HepG2 (cell line): ENCODE measurements around the gene RTEL1. TPM values are rescaled to one million over a fixed set of nuclear protein-coding genes. Genes with fewer than 3 reads are reported as not detected.
A peak's percentile ranks its signal among the peaks of the same experiment; 100 is the strongest.

Experiments used
- AGO2 ChIP-seq: fragments of 200-400 bp; formaldehyde crosslinking; optimal IDR thresholded peaks from 2 replicates; pipeline ENCODE3; 2017; ENCODE audit warnings: mild to moderate bottlenecking, low read depth, low read length, moderate library complexity
- ATF7 ChIP-seq, 2 experiments: fragments of 450-650 bp in 1 of 2; sonication (generic) in 1 of 2; formaldehyde crosslinking in 1 of 2; IDR thresholded peaks; 2 replicates each; pipeline versions ENCODE4 v1.4.0 to v1.6.1; 2016 to 2020; ENCODE audit warnings: antibody characterized with exemption in 1 of 2, mild to moderate bottlenecking in 1 of 2, missing genetic modification reagents in 1 of 2
- CBFB ChIP-seq: sonication (generic); formaldehyde crosslinking; IDR thresholded peaks from 2 replicates; pipeline ENCODE4 v1.4.0; 2020; ENCODE audit warnings: missing genetic modification reagents
- HDAC1 ChIP-seq: sonication (generic); formaldehyde crosslinking; IDR thresholded peaks from 2 replicates; pipeline ENCODE4 v1.5.1; 2020; ENCODE audit warnings: mild to moderate bottlenecking, missing genetic modification reagents
- MED1 ChIP-seq: sonication (generic); formaldehyde crosslinking; IDR thresholded peaks from 2 replicates; pipeline ENCODE4 v1.4.0; 2020; ENCODE audit warnings: missing genetic modification reagents
- NFATC3 ChIP-seq: sonication (generic); formaldehyde crosslinking; IDR thresholded peaks from 2 replicates; pipeline ENCODE4 v1.5.1; 2020; ENCODE audit warnings: mild to moderate bottlenecking, missing genetic modification reagents
- NFYB ChIP-seq: sonication (generic); formaldehyde crosslinking; IDR thresholded peaks from 2 replicates; pipeline ENCODE4 v1.4.0; 2020; ENCODE audit warnings: missing genetic modification reagents
- PCBP1 ChIP-seq: fragments of 200-400 bp; formaldehyde crosslinking; IDR thresholded peaks from 2 replicates; pipeline ENCODE4 v1.6.1; 2017; ENCODE audit warnings: mild to moderate bottlenecking, low read depth, low read length, borderline replicate concordance
- POLR2G ChIP-seq: fragments of 200-400 bp; formaldehyde crosslinking; IDR thresholded peaks from 2 replicates; pipeline ENCODE4 v1.6.1; 2018; ENCODE audit warnings: mild to moderate bottlenecking, low read depth, low read length, moderate library complexity
- RBFOX2 ChIP-seq: fragments of 200-400 bp; formaldehyde crosslinking; IDR thresholded peaks from 2 replicates; pipeline ENCODE4 v1.6.1; 2017; ENCODE audit warnings: low read depth, mild to moderate bottlenecking, low read length
- RXRA ChIP-seq: sonication (generic); formaldehyde crosslinking; IDR thresholded peaks from 2 replicates; pipeline ENCODE4 v1.5.1; 2020; ENCODE audit warnings: missing genetic modification reagents
- ZNF709 ChIP-seq: sonication (generic); formaldehyde crosslinking; IDR thresholded peaks from 2 replicates; pipeline ENCODE4 v1.5.0; 2020; ENCODE audit warnings: mild to moderate bottlenecking, missing genetic modification reagents
- polyA plus RNA-seq, 8 experiments: library from polyadenylated mRNA; depleted of rRNA in 3 of 8; stranded (reverse) in 7 of 8; unstranded in 1 of 8; fragments of >200 nt; fragmentation: Illumina TruSeq in 4 of 8; extraction: Trizol in 4 of 8; gene quantifications; 2 replicates each; pipeline versions ENCODE4 v1.2.1 to v1.2.3, GENCODE V29; 2011 to 2016; ENCODE audit warnings: low read depth in 4 of 8, missing spikeins in 1 of 8, mixed read lengths in 1 of 8; ENCODE audit not compliant: insufficient read depth in 1 of 8
- total RNA-seq, 5 experiments: library from RNA; depleted of rRNA; stranded (reverse); fragments of >200 nt; fragmentation: Illumina TruSeq; extraction: Trizol; gene quantifications; 2 replicates each; pipeline ENCODE4 v1.2.3, GENCODE V29; 2016; ENCODE audit warnings: low read depth in 1 of 5
- TF ChIP-seq, protein P1 (sequence below): IDR thresholded peaks from 2 replicates; pipeline ENCODE4 v1.6.1; 2016; ENCODE audit warnings: low read depth, control low read depth
- TF ChIP-seq, protein P2 (sequence below): sonication (generic); formaldehyde crosslinking; IDR thresholded peaks from 2 replicates; pipeline ENCODE4 v1.4.0; 2020; ENCODE audit warnings: missing genetic modification reagents
- TF ChIP-seq, protein P3 (sequence below): sonication (generic); formaldehyde crosslinking; IDR thresholded peaks from 2 replicates; pipeline ENCODE4 v1.4.0; 2020; ENCODE audit warnings: missing genetic modification reagents
- TF ChIP-seq, protein P4 (sequence below): sonication (generic); formaldehyde crosslinking; IDR thresholded peaks from 2 replicates; pipeline ENCODE4 v1.4.0; 2020; ENCODE audit warnings: low read depth, mild to moderate bottlenecking, missing genetic modification reagents

The RTEL1 gene
- total and polyA plus RNA-seq, 2 of the 13 experiments (the other 11 are each of a cell fraction or from before 2014, with no cell fraction given): 21.8 to 36.4 TPM

DNA sequence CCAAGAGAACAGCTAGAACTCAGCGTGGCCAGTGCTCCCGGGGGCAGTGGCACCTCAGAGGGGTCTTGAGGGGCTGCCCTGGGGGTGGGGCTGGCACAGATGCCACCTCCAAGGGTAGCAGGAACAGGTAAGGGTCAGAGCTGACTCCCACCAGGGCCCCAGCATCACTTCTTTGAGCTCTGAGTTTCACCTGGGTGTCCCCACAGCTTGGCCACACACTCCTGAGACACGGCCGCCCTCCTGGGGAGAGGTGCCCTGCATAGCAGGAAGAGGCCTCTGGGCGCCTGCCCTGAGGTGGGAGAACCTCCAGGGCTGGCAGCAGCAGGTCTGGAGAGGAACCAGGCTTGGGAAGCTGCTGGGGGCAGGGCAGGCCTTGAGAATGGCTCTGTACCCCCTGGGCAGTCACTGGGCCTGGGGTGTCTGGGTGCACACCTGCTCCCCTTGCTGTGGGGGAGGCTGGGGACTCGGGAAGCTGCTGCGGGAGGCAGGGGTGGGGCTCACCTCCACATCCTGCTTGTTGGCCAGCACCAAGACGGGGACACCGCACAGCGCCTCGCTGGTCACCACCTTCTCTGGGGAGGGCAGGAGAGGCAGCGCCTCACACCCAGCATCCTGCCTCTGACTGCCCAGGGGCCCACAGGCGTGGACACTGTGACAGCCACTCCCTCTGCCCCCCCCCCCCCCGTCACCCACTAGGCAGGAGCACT lies 43.4 kb downstream of the RTEL1 start (continued):
- TF ChIP-seq, protein P1, sequence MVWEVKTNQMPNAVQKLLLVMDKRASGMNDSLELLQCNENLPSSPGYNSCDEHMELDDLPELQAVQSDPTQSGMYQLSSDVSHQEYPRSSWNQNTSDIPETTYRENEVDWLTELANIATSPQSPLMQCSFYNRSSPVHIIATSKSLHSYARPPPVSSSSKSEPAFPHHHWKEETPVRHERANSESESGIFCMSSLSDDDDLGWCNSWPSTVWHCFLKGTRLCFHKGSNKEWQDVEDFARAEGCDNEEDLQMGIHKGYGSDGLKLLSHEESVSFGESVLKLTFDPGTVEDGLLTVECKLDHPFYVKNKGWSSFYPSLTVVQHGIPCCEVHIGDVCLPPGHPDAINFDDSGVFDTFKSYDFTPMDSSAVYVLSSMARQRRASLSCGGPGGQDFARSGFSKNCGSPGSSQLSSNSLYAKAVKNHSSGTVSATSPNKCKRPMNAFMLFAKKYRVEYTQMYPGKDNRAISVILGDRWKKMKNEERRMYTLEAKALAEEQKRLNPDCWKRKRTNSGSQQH: no peak
- TF ChIP-seq, protein P2, sequence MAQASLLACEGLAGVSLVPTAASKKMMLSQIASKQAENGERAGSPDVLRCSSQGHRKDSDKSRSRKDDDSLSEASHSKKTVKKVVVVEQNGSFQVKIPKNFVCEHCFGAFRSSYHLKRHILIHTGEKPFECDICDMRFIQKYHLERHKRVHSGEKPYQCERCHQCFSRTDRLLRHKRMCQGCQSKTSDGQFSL (CRISPR knock-in tag): peak; percentile 73; the same call in 1 of the 2 replicates
- TF ChIP-seq, protein P3, sequence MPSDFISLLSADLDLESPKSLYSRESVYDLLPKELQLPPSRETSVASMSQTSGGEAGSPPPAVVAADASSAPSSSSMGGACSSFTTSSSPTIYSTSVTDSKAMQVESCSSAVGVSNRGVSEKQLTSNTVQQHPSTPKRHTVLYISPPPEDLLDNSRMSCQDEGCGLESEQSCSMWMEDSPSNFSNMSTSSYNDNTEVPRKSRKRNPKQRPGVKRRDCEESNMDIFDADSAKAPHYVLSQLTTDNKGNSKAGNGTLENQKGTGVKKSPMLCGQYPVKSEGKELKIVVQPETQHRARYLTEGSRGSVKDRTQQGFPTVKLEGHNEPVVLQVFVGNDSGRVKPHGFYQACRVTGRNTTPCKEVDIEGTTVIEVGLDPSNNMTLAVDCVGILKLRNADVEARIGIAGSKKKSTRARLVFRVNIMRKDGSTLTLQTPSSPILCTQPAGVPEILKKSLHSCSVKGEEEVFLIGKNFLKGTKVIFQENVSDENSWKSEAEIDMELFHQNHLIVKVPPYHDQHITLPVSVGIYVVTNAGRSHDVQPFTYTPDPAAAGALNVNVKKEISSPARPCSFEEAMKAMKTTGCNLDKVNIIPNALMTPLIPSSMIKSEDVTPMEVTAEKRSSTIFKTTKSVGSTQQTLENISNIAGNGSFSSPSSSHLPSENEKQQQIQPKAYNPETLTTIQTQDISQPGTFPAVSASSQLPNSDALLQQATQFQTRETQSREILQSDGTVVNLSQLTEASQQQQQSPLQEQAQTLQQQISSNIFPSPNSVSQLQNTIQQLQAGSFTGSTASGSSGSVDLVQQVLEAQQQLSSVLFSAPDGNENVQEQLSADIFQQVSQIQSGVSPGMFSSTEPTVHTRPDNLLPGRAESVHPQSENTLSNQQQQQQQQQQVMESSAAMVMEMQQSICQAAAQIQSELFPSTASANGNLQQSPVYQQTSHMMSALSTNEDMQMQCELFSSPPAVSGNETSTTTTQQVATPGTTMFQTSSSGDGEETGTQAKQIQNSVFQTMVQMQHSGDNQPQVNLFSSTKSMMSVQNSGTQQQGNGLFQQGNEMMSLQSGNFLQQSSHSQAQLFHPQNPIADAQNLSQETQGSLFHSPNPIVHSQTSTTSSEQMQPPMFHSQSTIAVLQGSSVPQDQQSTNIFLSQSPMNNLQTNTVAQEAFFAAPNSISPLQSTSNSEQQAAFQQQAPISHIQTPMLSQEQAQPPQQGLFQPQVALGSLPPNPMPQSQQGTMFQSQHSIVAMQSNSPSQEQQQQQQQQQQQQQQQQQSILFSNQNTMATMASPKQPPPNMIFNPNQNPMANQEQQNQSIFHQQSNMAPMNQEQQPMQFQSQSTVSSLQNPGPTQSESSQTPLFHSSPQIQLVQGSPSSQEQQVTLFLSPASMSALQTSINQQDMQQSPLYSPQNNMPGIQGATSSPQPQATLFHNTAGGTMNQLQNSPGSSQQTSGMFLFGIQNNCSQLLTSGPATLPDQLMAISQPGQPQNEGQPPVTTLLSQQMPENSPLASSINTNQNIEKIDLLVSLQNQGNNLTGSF (CRISPR knock-in tag): no peak
- TF ChIP-seq RBFOX2 (peak; percentile 47), RXRA (0 out of 2 replicates have a peak, but pooled peaks have one; percentile 7), PCBP1 (peak; percentile 89; the same call in 1 of the 2 replicates), NFYB (CRISPR knock-in tag) (no peak), ATF7 (IDR thresholded peaks at IDR 0.05) (no peak), ATF7 (CRISPR knock-in tag; IDR thresholded peaks at IDR 0.05) (no peak), NFATC3 (CRISPR knock-in tag) (no peak), POLR2G (peak; percentile 15; the same call in 1 of the 2 replicates), MED1 (no peak), AGO2 (peak; percentile 97), HDAC1 (no peak), ZNF709 (no peak), CBFB (CRISPR knock-in tag) (no peak)
- TF ChIP-seq, protein P4, sequence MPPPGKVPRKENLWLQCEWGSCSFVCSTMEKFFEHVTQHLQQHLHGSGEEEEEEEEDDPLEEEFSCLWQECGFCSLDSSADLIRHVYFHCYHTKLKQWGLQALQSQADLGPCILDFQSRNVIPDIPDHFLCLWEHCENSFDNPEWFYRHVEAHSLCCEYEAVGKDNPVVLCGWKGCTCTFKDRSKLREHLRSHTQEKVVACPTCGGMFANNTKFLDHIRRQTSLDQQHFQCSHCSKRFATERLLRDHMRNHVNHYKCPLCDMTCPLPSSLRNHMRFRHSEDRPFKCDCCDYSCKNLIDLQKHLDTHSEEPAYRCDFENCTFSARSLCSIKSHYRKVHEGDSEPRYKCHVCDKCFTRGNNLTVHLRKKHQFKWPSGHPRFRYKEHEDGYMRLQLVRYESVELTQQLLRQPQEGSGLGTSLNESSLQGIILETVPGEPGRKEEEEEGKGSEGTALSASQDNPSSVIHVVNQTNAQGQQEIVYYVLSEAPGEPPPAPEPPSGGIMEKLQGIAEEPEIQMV (CRISPR knock-in tag): no peak
